Stromal cell of bone marrow (primary cell): ENCODE measurements around the gene OPA1.

Experiments
- DNase-seq: peaks from one replicate; pipeline ENCODE4 v3.0.0-alpha.2; 2012; ENCODE audit warnings: low read depth

The OPA1 gene

GRCh38 chr3:193650585-193650984 is 57.6 kb downstream of the OPA1 start:
- DNase-seq: no peak

- DNase-seq: no peak
Measured at GRCh38 chr3:193655831-193656433, 62.9 kb downstream of the OPA1 start.

DNA sequence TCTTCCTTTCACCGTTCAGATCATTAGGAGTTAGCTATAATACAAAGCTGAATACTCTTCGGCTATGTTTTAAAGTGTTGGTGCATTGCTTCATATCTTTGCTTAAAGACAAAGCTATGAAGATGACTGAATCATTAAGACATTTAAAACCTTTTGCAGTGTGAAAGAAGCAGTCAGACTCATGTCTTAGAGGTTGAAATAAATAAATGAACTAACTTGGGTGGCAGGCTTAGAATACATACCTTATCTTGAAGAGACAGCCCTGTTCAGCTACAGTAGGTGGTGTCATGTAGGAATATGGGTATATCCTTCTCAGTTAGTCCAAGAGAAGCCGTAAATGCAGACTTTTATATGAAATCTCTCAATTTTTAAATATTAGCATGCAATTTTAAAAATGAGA is 63.4 kb downstream of the OPA1 start:
- DNase-seq: no peak

DNA sequence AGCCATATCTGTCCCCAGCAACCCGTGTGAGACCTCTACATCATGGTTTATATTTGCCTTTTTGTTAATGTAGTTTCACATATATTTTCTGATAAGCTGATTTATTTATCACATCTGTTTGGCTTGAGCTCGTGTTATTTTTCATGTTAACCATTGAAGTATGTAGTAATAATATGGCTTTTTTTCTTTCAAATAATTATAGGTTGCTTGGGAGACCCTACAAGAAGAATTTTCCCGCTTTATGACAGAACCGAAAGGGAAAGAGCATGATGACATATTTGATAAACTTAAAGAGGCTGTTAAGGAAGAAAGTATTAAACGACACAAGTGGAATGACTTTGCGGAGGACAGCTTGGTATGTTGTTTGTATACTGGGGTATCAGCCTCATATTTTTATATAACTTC is 63.9 kb downstream of the OPA1 start:
- no peak for DNase-seq

GRCh38 chr3:193660171-193660570 is 67.2 kb downstream of the OPA1 start:
- no peak for DNase-seq

GRCh38 chr3:193660698-193661411 is 67.8 kb downstream of the OPA1 start:
- no peak for DNase-seq

GRCh38 chr3:193662757-193663322 is 69.8 kb downstream of the OPA1 start:
- no peak for DNase-seq

GRCh38 chr3:193665370-193665989 is 72.5 kb downstream of the OPA1 start:
- peak; percentile 21 for DNase-seq

DNA sequence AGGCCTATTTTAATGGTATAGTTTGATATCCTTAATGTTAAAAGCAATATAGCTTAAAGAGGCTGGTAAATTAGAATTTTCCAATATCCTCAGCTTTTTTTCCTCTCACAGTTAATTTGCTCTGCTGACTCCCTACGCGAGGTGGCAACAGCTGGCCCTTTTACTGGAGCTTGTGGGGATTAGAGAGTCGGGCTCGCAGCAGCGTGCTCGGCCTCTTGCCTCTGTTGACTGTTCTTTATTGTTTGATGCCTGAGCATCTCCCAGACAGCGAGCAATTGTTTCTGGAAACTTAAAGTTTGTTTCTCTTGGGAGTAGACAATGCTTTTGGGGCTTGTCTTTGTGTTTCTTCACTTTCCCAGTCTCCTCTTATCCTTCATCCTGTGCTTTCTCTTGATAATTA is 80.8 kb downstream of the OPA1 start:
- DNase-seq: no peak

DNA sequence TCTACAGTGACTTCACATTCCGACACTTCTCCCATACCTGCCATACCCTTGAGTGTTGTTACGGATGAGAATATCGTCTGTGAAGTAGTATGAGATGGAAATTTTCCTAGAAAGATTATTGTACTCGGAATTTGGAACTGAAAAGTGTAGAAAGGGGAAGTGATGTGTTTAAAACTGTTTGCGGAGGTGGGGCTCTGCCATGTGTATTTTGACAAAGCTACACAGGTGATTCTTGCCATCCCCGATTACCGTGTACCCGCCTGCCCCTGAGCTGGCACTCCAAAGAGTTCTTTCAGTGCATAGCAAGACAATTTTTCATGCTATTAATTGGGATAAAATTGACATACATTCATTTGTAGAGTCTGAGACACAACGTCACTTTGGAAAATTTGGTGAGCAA is 81.7 kb downstream of the OPA1 start:
- DNase-seq: no peak

GRCh38 chr3:193677734-193678133 is 84.7 kb downstream of the OPA1 start:
- DNase-seq: no peak

DNA sequence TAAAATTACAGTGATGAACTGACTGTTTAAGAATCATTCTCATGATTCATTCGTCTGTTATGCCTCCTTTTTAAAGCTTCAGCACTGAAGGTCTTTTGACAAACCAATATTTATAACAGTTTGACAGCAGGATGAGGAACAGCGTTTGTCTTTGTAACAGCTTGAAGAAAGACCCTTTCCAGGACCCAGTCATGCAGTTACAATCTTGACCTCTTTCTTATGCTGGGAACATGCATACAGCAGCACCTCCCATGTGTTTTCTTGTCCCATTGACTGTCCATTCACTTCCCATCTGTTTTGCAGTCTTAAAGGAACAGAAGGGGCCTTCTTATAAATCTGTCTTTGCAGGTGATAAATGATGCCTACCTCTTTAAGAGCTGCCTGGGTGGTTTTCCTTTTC is 87.2 kb downstream of the OPA1 start:
- no peak for DNase-seq

DNA sequence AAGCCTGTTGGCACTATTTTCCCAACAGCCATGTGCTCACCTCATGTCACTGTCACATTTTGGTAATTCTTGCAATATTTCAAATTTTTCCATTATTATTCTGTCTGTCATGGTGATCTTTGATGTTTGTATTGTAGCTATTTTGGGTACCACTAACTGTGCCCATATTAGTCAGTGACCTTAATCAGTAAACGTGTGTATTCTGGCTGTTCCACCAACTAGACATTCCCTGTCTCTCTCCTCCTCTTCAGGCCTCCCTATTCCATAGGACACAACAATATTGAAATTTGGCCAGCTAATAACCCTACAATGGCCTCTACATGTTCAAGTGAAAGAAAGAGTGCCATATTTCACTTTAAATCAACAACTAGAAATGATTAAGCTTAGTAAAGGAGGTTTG is 88.6 kb downstream of the OPA1 start:
- DNase-seq: no peak

DNA sequence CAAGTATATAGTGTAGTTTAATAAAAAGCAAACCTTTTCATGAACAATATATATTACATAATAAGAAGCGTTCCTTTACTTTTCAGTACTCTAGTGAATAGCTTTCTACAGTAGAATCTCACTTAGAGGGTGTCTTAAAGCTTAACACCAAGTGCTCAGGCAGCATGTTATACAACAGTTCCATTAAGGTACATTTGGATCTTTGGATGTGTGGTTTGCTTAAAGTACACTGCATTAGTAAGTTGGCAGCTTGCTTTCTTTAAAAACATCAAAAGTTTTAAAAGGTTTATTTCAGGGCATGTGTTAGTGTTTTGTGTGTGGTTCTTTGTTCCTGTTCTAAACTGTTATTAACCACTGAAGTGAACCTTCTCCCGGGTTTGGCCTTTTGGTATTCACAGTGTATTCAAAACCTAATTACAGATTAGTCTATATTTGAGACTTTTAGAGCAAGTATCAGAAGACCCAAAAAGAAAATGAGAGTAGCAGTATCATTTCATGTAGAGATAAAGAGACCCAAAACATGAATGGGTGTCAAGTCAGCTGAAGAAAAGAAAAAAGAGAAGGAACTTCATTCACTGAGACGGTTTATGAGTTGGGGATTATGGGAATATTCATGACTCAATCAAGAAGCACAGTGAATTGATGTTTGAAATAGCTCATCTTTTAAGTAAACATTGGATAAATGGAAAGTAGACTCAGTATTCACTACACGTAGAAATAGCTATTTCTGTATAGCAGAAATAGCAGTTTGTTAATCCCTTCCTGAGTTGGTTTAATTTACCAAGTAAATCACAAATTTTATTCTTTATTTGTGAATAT is 93.9 kb downstream of the OPA1 start:
- no peak for DNase-seq

DNA sequence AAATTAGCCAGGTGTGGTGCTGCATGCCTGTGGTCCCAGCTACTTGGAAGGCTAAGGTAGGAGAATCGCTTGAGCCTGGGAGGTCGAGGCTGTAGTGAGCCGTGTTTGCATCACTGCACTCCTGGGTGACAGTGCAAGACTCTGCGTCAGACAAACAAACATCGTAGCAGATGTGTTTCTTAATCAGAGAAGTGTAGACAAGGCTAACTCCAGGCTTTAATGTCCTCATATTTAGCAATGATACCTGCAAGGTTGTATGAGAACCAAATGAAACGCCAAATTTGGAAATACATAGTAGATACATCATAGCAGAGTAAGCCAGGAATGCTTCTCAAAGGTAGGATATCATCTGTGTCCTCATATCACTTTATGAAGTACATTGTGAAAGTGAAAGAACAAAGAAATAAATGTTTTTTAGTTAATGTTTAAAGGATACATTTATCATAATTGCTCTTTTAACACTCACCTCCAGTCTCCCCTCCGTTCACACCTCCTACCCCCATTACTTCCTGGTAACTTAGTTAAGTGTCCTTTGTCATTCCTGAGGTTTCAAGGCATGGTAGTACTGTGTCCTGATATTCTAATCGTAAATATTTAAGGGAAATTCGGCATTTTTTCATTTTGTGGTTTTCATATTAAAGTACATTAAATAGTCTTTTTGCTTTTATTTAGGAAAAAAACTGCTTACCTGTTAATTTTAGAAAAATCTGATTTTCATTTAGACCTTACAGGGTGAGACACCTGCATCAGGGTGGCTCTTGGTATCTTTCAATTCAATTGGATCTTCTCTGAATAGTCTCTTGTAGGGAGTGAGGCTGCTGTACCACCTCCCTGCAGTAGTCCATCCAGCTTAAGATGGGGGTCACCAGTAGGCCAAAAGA is 96.1 kb downstream of the OPA1 start:
- no peak for DNase-seq

DNA sequence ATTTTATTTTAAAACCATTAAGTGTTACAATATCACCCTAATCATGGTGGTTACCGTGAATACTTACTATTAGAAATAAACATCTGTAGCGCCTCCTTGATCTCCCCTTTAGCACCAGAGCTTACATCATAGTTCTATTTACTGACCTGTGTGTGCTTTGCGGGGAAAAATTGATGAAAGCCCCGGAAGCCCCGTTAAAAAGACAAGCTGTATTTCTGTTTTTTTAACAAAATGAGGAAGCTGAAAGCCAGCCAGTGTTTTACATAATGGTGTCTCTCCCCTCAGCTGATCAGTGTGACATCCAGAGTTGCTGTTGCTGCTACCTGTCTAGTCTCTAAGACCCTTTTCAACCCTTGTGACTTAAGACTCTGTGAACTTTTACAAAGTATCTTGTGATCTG is 100.8 kb downstream of the OPA1 start:
- DNase-seq: no peak

- DNase-seq: no peak
Measured at GRCh38 chr3:193701953-193702635, 109.1 kb downstream of the OPA1 start.

DNA sequence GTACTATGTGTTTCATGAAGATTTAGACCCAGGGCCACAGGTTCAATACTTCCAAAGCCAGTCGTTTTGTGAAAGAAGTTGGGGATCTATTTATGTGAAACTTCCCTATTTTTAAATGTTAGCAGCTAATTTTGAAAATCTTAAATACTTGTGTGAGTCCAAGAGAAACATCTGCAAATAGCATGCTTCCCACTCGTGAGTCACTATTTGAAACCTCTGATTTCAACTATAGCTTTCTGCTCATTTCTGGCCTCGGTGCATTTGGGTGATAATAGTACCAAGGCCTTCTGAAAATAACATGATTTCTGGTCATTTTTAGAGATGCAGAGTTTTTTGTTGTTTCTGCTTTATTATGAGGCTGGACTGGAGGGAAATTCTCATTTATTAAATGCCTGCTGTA is 110.0 kb downstream of the OPA1 start:
- peak; percentile 37 for DNase-seq

DNA sequence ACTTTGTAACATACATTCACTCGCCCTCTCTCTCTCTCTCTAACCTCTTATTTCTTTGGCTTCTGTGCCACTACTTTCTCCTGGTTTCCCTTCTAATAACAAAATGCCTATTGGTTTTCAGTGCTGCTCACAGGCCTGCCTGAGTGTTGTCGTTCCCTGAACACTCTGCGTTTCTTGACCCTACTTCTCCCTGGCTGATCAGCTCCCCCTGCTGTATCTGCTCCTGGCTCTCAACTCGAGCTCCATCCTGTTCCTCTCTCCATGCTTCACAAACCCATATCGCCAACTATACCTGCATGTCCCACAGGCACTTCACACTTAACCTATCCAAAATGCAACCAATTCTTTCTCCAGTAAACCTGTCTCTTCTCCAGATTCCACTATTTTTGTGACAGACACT is 111.4 kb downstream of the OPA1 start:
- DNase-seq: no peak

DNA sequence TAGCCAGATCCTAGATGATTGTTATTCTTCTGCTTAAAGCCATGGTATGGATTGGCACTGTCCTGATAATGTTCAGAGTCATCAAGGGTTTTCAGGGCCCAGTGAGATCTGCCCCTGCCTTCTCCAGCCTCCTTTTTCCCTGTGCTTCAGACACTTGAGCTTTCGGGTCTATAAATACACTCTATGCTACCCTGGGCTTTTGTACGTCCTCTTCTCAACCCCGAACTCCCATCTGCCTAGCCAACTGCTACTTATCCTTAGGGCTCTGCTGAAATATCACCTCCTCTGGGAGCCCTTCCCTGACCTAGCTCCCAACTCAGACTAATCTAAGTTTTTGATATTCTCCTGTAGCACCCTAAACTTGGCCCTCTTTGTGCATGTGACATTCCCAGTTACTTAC is 115.3 kb downstream of the OPA1 start:
- no peak for DNase-seq
